Esophagus (tissue), 2 donors: ENCODE data around the gene NTN1. TPM values are rescaled to one million over a fixed set of nuclear protein-coding genes. Genes with fewer than 3 reads are reported as not detected.

Source experiments
- H3K27ac ChIP-seq, 2 donors: one replicate each; pipeline ENCODE4 v1.5.1; 2013; ENCODE audit warnings: low read depth in 2 of 2, mild to moderate bottlenecking in 2 of 2, inconsistent platforms in 1 of 2, low read length in 1 of 2, moderate library complexity in 1 of 2
- H3K27me3 ChIP-seq, 2 donors: one replicate each; pipeline ENCODE4 v1.6.1; 2013; ENCODE audit warnings: low read length in 2 of 2, control low read depth in 1 of 2, mild to moderate bottlenecking in 1 of 2; ENCODE audit not compliant: insufficient read depth in 2 of 2, control insufficient read depth in 1 of 2
- H3K36me3 ChIP-seq, 2 donors: one replicate each; pipeline ENCODE4 v1.6.1; 2013; ENCODE audit warnings: low read length in 1 of 2; ENCODE audit not compliant: control insufficient read depth in 2 of 2, insufficient read depth in 2 of 2
- H3K4me1 ChIP-seq, 2 donors: one replicate each; pipeline ENCODE4 v1.6.1; 2013; ENCODE audit warnings: low read length in 1 of 2; ENCODE audit not compliant: control insufficient read depth in 2 of 2, insufficient read depth in 2 of 2
- H3K4me3 ChIP-seq, 2 donors: one replicate each; pipeline ENCODE4 v1.5.1; 2013; ENCODE audit warnings: low read length in 2 of 2, mild to moderate bottlenecking in 2 of 2, low read depth in 1 of 2, moderate library complexity in 1 of 2
- H3K9me3 ChIP-seq, 2 donors: one replicate each; pipeline ENCODE4 v1.6.1; 2013; ENCODE audit warnings: mild to moderate bottlenecking in 2 of 2, low read depth in 1 of 2, low read length in 1 of 2, moderate library complexity in 1 of 2; ENCODE audit not compliant: control insufficient read depth in 2 of 2, insufficient read depth in 1 of 2
- WGBS, 2 donors: extraction: QIAGEN DNeasy Blood & Tissue Kit; methylation state at CpG; one replicate each; pipeline ENCODE4 v1.1.7; 2013; 5-methylcytosine and 5-hydroxymethylcytosine counted together
- polyA plus RNA-seq, 2 donors: library from polyadenylated mRNA; stranded (reverse); fragments of 200-250 nt; gene quantifications; one replicate each; pipeline ENCODE4 v1.2.3, GENCODE V29; 2013
- donor health status: healthy with polysubstance abuse.
- donor health status: Bipolar disorder and iron deficiency.

NTN1 gene
- polyA plus RNA-seq, 2 donors = 10.3 to 12.3 TPM

DNA sequence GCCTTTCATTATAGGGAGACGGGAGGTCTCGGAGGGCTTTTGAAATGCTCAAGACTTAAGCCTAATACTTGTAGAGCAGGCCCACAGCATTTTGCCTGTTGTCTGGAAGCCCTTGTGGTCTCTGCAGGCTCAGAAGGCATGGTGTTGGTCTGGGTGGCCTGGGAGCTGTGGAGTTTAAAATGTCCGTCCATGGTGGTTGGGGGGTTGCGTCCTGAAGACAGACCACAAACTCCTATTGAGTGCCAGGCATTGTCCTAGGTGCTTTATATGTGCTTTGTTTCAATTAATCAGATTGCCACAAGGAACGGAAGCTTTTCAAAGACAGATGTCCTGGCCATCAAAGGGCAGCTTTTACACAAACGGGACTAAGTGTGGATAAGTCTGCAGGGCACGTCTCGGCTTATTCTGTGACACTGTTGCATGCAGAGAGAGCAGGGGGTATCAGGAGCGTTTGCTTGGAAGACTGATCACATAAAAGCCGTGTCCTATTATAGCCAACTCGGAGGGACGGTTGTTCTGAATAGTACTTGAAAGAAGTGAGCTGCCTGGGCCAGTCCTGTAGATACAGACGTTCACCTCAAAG is 7.8 kb downstream of the NTN1 start:
- WGBS, 2 donors = 82 to 85% methylated on average over 13 of the region's 13 CpGs
- H3K27me3 ChIP-seq = no peaks in the 10 kb centered on the region

DNA sequence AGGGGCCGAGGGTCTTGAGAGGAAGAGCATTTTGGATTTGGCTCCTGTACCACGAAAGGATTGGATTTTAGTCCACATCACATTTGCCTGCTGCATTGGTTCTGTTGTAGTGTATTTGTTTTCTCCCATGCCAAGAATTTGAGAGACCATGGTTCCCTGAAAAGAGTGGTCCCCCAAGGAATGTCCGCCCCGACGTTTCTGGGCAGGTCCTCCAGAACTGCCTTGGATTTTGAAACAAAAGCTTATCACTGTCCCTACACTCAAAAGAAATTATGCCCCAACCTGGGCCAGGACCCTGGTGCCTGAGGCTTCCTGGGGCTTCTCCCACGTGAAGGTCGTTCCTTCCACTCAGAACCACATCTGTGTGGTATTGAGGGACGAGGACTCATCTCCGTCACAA is 10.8 kb downstream of the NTN1 start:
- 76% methylated on average over 9 of the region's 9 CpGs for WGBS, 2 donors
- peak overlapping the region in 1 of 2 donors; percentile 54 for H3K27ac ChIP-seq

More for the DNA sequence above, 7.8 kb downstream of the NTN1 start:
- H3K4me1 ChIP-seq = peaks cover 2% of the 10 kb centered on the region in 2 donors
- H3K4me3 ChIP-seq = no peak overlapping the region
- H3K9me3 ChIP-seq = no peaks in the 10 kb centered on the region
- peak overlapping the region; percentile 7 to 75 for H3K27ac ChIP-seq
- H3K36me3 ChIP-seq = peaks cover 0 to 3% of the 10 kb centered on the region in 2 donors

DNA sequence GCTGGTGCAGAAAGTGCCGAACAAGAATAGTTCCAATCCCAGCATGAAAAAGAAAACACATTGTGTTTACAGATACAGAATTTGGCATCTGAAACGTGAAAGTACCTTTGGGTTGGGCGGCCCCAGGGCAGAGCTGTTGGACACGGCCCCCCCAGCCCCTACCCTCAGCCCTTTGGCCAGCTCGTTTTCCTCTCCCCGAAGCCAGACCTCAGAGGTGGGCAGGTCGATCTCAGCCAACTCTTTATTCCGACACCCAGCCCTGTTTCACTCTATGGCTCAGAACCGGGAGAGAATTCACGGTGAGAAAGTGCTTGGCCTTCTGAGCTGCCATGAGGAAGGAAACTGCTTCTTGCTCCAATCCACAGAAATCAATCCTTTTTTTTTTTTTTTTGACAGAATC is 11.3 kb downstream of the NTN1 start:
- peaks cover 2% of the 10 kb centered on the region in 2 donors for H3K4me1 ChIP-seq
- no peaks in the 10 kb centered on the region for H3K9me3 ChIP-seq
- H3K27me3 ChIP-seq = no peaks in the 10 kb centered on the region
- H3K4me3 ChIP-seq = no peak overlapping the region
- no peaks in the 10 kb centered on the region for H3K36me3 ChIP-seq
- H3K27ac ChIP-seq = peak overlapping the region in 1 of 2 donors; percentile 54
- 58 to 60% methylated on average over 10 of the region's 10 CpGs for WGBS, 2 donors

More for the DNA sequence above, 10.8 kb downstream of the NTN1 start:
- no peaks in the 10 kb centered on the region for H3K27me3 ChIP-seq
- no peak overlapping the region for H3K4me3 ChIP-seq
- peaks cover 2% of the 10 kb centered on the region in 2 donors for H3K4me1 ChIP-seq
- H3K36me3 ChIP-seq = no peaks in the 10 kb centered on the region
- no peaks in the 10 kb centered on the region for H3K9me3 ChIP-seq

DNA sequence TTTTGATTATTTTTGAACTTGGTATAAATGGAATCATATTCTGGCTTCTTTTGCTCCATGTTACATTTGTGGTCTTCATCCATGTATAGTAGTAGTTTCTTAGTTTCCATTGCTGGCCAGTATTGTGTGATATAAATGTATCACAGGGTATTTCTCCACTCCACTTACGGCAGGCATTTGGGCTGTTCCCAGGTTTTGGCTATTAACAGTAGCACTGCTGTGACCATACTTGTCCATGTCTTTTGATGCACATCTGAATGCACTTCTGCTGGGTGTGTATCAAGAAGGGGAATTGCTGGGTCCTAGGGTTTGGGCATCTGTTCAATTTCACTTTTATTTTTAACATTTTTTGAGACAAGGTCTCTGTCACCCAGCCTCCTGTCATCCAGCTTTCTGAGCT is 13.9 kb downstream of the NTN1 start:
- Histone ChIP-seq H3K27ac (no peak overlapping the region), H3K9me3 (no peaks in the 10 kb centered on the region), H3K4me3 (no peak overlapping the region), H3K36me3 (no peaks in the 10 kb centered on the region), H3K27me3 (no peaks in the 10 kb centered on the region), H3K4me1 (peaks cover 0 to 2% of the 10 kb centered on the region in 2 donors)
- WGBS, 2 donors = 89 to 91% methylated on average over 1 of the region's 1 CpG

DNA sequence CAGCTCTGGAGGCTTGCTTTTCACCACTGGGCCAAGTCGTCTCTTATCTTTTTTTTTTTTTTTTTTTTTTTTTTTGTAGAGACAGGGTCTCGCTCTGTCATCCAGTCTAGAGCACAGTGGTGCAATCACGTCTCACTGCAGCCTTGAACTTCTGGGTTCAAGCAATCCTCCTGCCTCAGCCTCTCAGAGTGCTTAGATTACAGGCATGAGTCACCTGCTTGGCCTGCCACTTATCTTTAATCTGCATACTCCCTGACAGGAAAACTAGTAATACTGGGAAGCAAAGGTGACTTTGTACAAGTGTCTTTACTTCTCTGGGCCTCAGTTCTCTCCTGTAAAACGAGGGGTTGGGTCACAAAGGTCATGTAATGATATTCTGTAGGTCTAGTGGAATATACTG is 15.0 kb downstream of the NTN1 start:
- 62 to 79% methylated on average over 4 of the region's 4 CpGs for WGBS, 2 donors
- H3K27ac ChIP-seq = no peak overlapping the region

DNA sequence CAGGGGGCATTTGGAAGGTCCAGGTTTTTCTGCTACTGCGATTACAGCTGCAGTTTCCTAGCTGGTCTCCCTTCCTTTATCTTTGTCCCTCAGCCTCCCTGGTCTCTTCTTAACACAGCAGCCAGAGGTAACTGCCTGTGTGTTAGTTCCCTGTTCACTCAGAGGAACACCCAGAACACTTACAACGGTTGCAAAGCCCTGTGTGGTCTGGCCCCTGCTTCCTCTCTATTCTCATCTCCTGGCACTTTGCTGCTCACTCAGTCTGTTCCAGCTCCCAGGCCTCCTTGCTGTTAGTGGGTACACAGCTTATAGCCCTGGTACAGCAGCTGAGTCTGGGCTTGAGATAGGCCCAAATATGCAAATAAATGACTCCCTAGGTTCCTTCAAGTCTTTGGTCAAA is 16.4 kb downstream of the NTN1 start:
- H3K27ac ChIP-seq = peak overlapping the region in 1 of 2 donors; percentile 28
- 52 to 55% methylated on average over 2 of the region's 2 CpGs for WGBS, 2 donors
- H3K9me3 ChIP-seq = no peaks in the 10 kb centered on the region
- no peaks in the 10 kb centered on the region for H3K27me3 ChIP-seq
- H3K4me1 ChIP-seq = peaks cover 0 to 2% of the 10 kb centered on the region in 2 donors
- H3K36me3 ChIP-seq = no peaks in the 10 kb centered on the region
- no peak overlapping the region for H3K4me3 ChIP-seq

More for the DNA sequence above, 15.0 kb downstream of the NTN1 start:
- Histone ChIP-seq H3K9me3 (no peaks in the 10 kb centered on the region), H3K4me3 (no peak overlapping the region), H3K4me1 (peaks cover 0 to 2% of the 10 kb centered on the region in 2 donors), H3K36me3 (no peaks in the 10 kb centered on the region), H3K27me3 (no peaks in the 10 kb centered on the region)

DNA sequence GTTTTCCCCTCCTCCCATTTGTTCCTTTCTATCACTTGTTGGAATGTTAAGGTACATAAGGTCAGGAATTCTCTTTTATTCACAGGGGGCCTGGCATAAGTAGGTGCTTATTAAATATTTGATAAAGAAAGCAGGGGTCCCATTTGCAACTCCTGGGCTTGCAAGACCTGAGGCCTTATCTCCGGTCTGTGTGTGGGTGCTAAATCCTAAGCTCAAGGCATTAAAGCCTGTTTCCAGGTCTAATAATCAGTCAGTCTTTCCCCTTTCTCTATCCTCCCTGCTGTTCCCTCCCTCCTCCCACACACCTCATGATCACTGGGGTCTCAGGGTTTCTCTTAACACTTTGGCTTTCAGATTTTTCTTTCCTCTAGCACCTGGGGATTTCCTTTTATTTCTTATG is 17.1 kb downstream of the NTN1 start:
- H3K9me3 ChIP-seq = no peaks in the 10 kb centered on the region
- no peaks in the 10 kb centered on the region for H3K36me3 ChIP-seq
- H3K4me1 ChIP-seq = peaks cover 0 to 2% of the 10 kb centered on the region in 2 donors
- H3K27me3 ChIP-seq = no peaks in the 10 kb centered on the region
- H3K27ac ChIP-seq = no peak overlapping the region
- no peak overlapping the region for H3K4me3 ChIP-seq
- 82 to 94% methylated on average over 1 of the region's 1 CpG for WGBS, 2 donors

DNA sequence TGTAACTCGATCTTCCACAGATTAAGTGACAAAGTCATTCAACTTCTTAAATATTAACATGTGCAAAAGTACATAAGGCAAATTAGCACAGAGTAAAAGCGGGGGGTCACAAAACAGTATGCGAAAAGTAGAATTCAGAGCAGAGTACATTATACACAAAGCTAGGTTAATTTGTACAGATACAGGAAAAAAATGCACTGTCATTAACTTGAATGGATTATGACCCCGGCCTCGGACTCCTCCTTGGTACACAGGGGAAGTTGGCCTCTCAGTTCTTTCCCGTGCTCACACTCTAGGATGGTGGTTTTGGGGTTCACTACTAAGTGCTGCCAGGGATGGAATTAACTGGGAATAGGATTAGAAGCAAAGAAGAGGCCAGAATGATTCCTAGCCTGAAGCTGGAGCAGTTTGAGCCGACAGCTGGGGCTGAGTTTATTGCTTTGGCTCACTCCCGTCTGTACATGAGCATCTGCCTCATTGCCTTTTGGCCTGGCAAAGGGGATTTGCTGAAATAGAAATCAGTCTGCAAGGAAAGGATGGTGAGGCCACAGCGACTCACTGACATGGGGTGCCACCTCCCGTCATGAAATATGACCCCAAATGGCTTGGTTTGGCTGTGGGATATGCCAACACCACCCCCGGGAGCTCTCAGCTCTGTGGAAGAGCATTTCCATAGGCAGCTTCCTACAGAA is 23.6 kb downstream of the NTN1 start:
- H3K4me1 ChIP-seq = no peaks in the 10 kb centered on the region
- no peak overlapping the region for H3K4me3 ChIP-seq
- no peaks in the 10 kb centered on the region for H3K27me3 ChIP-seq
- no peaks in the 10 kb centered on the region for H3K36me3 ChIP-seq
- WGBS, 2 donors = 68 to 69% methylated on average over 11 of the region's 11 CpGs
- no peaks in the 10 kb centered on the region for H3K9me3 ChIP-seq
- H3K27ac ChIP-seq = peak overlapping the region; percentile 31 to 45

DNA sequence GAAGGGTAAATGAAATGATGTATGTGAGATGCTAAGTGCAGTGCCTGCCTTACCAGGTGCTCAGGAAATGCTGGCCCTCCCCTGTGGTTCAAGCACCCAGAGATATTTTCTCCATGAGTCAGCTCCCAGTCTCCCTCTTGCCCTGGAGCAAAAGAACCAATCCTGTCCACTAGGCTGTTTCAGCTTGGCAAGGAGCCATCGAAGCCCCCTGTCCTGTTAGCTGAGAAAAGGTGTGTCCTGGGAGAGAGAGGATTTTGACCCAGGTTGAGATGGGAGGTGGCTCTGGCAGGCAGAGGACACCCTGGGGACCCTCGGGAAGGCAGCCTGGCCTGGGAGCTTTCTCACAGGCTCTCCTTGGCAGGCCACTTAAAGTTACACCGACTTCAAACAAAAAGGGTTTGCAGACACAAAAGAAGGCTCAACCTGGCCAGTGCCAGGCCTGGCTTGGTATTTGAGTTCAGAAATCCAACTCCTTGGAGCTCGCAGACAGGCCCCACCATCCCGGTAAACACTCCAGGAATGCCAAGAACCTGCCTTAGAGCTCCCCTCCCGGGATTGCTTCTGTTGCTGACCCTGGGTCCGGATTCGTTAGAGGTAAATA is 29.6 kb downstream of the NTN1 start:
- Histone ChIP-seq H3K27me3 (no peaks in the 10 kb centered on the region), H3K4me3 (no peak overlapping the region), H3K4me1 (peaks cover 2 to 6% of the 10 kb centered on the region in 2 donors), H3K9me3 (no peaks in the 10 kb centered on the region), H3K27ac (peak overlapping the region in 1 of 2 donors; percentile 33), H3K36me3 (peaks cover 0 to 2% of the 10 kb centered on the region in 2 donors)
- 43 to 55% methylated on average over 8 of the region's 8 CpGs for WGBS, 2 donors
